ENCODE data around the gene OR4A16.

Gene OR4A16, protein sequence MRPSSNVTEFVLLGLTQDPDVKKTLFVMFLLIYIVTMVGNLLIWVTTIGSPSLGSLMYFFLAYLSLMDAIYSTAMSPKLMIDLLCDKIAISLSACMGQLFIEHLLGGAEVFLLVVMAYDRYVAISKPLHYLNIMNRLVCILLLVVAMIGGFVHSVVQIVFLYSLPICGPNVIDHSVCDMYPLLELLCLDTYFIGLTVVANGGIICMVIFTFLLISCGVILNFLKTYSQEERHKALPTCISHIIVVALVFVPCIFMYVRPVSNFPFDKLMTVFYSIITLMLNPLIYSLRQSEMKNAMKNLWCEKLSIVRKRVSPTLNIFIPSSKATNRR

GRCh38 chr11:55342901-55343300 lies at the start of gene OR4A16:
Gene OR4A16, plus strand, starts transcription at chr11:55343201. Its CDS starts 0 bp downstream, at chr11:55343201.
- no peaks in the 10 kb centered on the region for H3K9me3 ChIP-seq (ENCODE audit: control insufficient read depth, insufficient read depth, low read length)
- no peaks in the 10 kb centered on the region for H3K27me3 ChIP-seq (ENCODE audit: control insufficient read depth, insufficient read depth, low read length)
- no peak for DNase-seq (ENCODE audit: low read depth, low spot score)
- no peak within 1 kb of the TSS for H3K27ac ChIP-seq (ENCODE audit: low read length)
- H3K4me3 ChIP-seq (ENCODE audit: low read length): no peak within 1 kb of the TSS
- no peaks in the 10 kb centered on the region for H3K4me1 ChIP-seq (ENCODE audit: control insufficient read depth, insufficient read depth, low read length)
- no CpG with 5 or more reads among the region's 3 CpGs for WGBS (ENCODE audit: insufficient coverage, insufficient read length)
- no peaks in the 10 kb centered on the region for H3K36me3 ChIP-seq (ENCODE audit: control insufficient read depth, insufficient read depth, low read length)

DNA sequence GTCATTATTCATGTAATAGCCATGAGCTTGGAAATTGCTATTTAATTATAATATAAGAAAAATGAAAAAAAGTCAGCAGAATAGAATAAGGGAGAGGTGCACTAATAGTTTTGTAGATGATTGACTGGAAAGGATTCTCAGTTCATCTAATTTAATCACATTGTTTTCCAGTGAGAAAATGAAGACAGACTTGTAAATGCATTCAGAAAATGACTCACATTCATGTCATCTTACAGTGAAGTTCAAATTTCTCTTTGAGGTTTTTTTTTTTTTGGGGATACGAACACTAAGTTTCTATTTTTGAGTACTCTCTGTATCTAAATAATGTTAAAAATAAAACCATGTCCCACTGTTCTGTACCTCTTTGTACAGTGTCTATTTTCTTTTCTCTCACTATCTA lies 18.5 kb upstream of the OR4A16 start:
- no CpG with 5 or more reads among the region's 1 CpG for WGBS (ENCODE audit: insufficient coverage, insufficient read length)
- no peak for DNase-seq (ENCODE audit: low read depth, low spot score)
- Histone ChIP-seq H3K36me3 (ENCODE audit: control insufficient read depth, insufficient read depth, low read length) (no peaks in the 10 kb centered on the region), H3K4me1 (ENCODE audit: control insufficient read depth, insufficient read depth, low read length) (no peaks in the 10 kb centered on the region), H3K9me3 (ENCODE audit: control insufficient read depth, insufficient read depth, low read length) (no peaks in the 10 kb centered on the region), H3K27me3 (ENCODE audit: control insufficient read depth, insufficient read depth, low read length) (no peaks in the 10 kb centered on the region), H3K4me3 (ENCODE audit: low read length) (no peak overlapping the region), H3K27ac (ENCODE audit: low read length) (no peak overlapping the region)

DNA sequence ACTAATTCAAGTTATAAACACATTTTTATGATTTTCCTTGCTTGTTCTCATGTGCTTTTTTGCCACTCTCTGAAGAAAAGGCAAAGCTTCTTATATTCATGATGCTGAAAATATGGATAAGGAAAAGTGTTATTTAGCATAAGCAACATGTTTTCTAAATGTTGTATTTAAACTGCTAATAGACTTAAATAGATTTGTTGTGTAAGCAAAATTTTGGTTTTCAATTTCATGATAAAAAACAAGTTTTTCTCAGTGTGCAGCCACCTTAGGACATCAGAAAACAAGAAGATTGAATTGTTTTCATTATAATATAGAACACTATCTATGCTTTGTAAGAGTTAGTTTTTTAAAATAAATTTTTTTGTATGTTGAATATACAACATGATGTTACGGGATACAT lies 2.3 kb downstream of the OR4A16 start:
- no peak overlapping the region for H3K27ac ChIP-seq (ENCODE audit: low read length)
- DNase-seq (ENCODE audit: low read depth, low spot score): no peak
- no peaks in the 10 kb centered on the region for H3K27me3 ChIP-seq (ENCODE audit: control insufficient read depth, insufficient read depth, low read length)
- H3K36me3 ChIP-seq (ENCODE audit: control insufficient read depth, insufficient read depth, low read length): no peaks in the 10 kb centered on the region
- no peak overlapping the region for H3K4me3 ChIP-seq (ENCODE audit: low read length)
- WGBS (ENCODE audit: insufficient coverage, insufficient read length): 100% methylated on average over 1 of the region's 1 CpG
- H3K4me1 ChIP-seq (ENCODE audit: control insufficient read depth, insufficient read depth, low read length): no peaks in the 10 kb centered on the region
- H3K9me3 ChIP-seq (ENCODE audit: control insufficient read depth, insufficient read depth, low read length): no peaks in the 10 kb centered on the region

GRCh38 chr11:55349032-55349431 lies 6.0 kb downstream of the OR4A16 start:
- Histone ChIP-seq H3K4me1 (ENCODE audit: control insufficient read depth, insufficient read depth, low read length) (no peaks in the 10 kb centered on the region), H3K27me3 (ENCODE audit: control insufficient read depth, insufficient read depth, low read length) (no peaks in the 10 kb centered on the region), H3K27ac (ENCODE audit: low read length) (no peak overlapping the region), H3K4me3 (ENCODE audit: low read length) (no peak overlapping the region), H3K9me3 (ENCODE audit: control insufficient read depth, insufficient read depth, low read length) (peaks cover 2% of the 10 kb centered on the region), H3K36me3 (ENCODE audit: control insufficient read depth, insufficient read depth, low read length) (no peaks in the 10 kb centered on the region)
- no peak for DNase-seq (ENCODE audit: low read depth, low spot score)
- no CpG with 5 or more reads among the region's 1 CpG for WGBS (ENCODE audit: insufficient coverage, insufficient read length)

- DNase-seq (ENCODE audit: low read depth, low spot score): no peak
- H3K9me3 ChIP-seq (ENCODE audit: control insufficient read depth, insufficient read depth, low read length): peaks cover 10% of the 10 kb centered on the region
Observed at GRCh38 chr11:55357560-55358184, 14.7 kb downstream of the OR4A16 start.

DNA sequence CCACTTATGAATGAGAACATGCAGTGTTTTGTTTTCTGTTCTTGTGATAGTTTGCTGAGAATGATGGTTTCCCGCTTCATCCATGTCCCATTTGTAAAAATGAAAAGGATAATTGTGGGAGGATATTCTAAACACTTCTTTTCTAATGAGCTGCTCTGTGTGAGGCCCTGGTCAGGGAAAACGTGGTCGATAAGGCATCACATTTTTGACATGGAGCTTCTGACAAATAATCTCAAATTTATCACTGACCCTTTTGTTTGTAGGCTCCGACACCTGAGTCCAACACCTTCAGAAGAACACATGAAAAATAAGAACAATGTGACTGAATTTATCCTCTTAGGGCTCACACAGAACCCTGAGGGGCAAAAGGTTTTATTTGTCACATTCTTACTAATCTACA lies 24.7 kb downstream of the OR4A16 start, which contains the start of gene OR4A15:
OR4A15 (plus strand) TSS at position 301 of the 400 bp plus-strand sequence; CDS start at position 301, 0 bp downstream.
- Histone ChIP-seq H3K4me1 (ENCODE audit: control insufficient read depth, insufficient read depth, low read length) (no peaks in the 10 kb centered on the region), H3K27ac (ENCODE audit: low read length) (no peak within 1 kb of the TSS), H3K9me3 (ENCODE audit: control insufficient read depth, insufficient read depth, low read length) (peaks cover 4% of the 10 kb centered on the region), H3K4me3 (ENCODE audit: low read length) (no peak within 1 kb of the TSS), H3K27me3 (ENCODE audit: control insufficient read depth, insufficient read depth, low read length) (no peaks in the 10 kb centered on the region), H3K36me3 (ENCODE audit: control insufficient read depth, insufficient read depth, low read length) (no peaks in the 10 kb centered on the region)
- no peak for DNase-seq (ENCODE audit: low read depth, low spot score)
- WGBS (ENCODE audit: insufficient coverage, insufficient read length): no CpG with 5 or more reads among the region's 4 CpGs

More at GRCh38 chr11:55357560-55358184, 14.7 kb downstream of the OR4A16 start:
- WGBS (ENCODE audit: insufficient coverage, insufficient read length): no CpG with 5 or more reads among the region's 1 CpG
- Histone ChIP-seq H3K4me1 (ENCODE audit: control insufficient read depth, insufficient read depth, low read length) (no peaks in the 10 kb centered on the region), H3K27ac (ENCODE audit: low read length) (no peak overlapping the region), H3K36me3 (ENCODE audit: control insufficient read depth, insufficient read depth, low read length) (no peaks in the 10 kb centered on the region), H3K27me3 (ENCODE audit: control insufficient read depth, insufficient read depth, low read length) (no peaks in the 10 kb centered on the region), H3K4me3 (ENCODE audit: low read length) (no peak overlapping the region)

All from iPS DF 6.9 (cell line).